ENCODE data around the gene ZER1. TPM values are rescaled to one million over a fixed set of nuclear protein-coding genes. Genes with fewer than 3 reads are reported as not detected.

Gene ZER1
- total RNA-seq, 1 donor from 2014 or later = 14.7 TPM

- Histone ChIP-seq H3K27ac (no peak overlapping the region), H3K4me3 (no peak overlapping the region), H3K4me2 (no peak overlapping the region), H3K27me3 (no peaks in the 10 kb centered on the region), H3K36me3 (no peaks in the 10 kb centered on the region), H3K9ac (no peak overlapping the region), H2AFZ (replicated peaks) (no peak overlapping the region), H3K4me1 (peaks cover 7% of the 10 kb centered on the region), H4K20me1 (ENCODE audit: low read depth) (no peaks in the 10 kb centered on the region), H3K79me2 (ENCODE audit: low read depth) (peaks cover 13% of the 10 kb centered on the region), H3K9me3 (ENCODE audit: low read depth) (no peaks in the 10 kb centered on the region), H3F3A (ENCODE audit: low read depth) (peaks cover 11% of the 10 kb centered on the region)
- no peak for DNase-seq (ENCODE audit: low spot score)
- TF ChIP-seq CTCF (IDR thresholded peaks at IDR 0.05) (no peak), EZH2 (IDR thresholded peaks at IDR 0.05) (no peak), EZH2phosphoT487 (IDR thresholded peaks at IDR 0.05) (no peak)
- Mint-ChIP-seq H3K27ac (no peak overlapping the region), H3K36me3 (peaks cover 3% of the 10 kb centered on the region), H3K4me3 (no peak overlapping the region), H3K4me1 (peaks cover 11% of the 10 kb centered on the region), H3K9me3 (no peaks in the 10 kb centered on the region), H3K27me3 (ENCODE audit: insufficient read depth, low read depth) (no peaks in the 10 kb centered on the region)
Observed at GRCh38 chr9:128792134-128792533, 20.4 kb upstream of the ZER1 start.

GRCh38 chr9:128790536-128790935 lies 18.8 kb upstream of the ZER1 start:
- H3K4me3 ChIP-seq = no peak overlapping the region
- H3K27ac ChIP-seq = no peak overlapping the region
- no peaks in the 10 kb centered on the region for H3K27me3 ChIP-seq
- no peak overlapping the region for H2AFZ ChIP-seq (replicated peaks)
- no peak for DNase-seq (ENCODE audit: low spot score)
- H4K20me1 ChIP-seq (ENCODE audit: low read depth) = no peaks in the 10 kb centered on the region
- H3K36me3 Mint-ChIP-seq = peaks cover 2% of the 10 kb centered on the region
- H3K79me2 ChIP-seq (ENCODE audit: low read depth) = peaks cover 13% of the 10 kb centered on the region
- H3K36me3 ChIP-seq = no peaks in the 10 kb centered on the region
- H3K9me3 ChIP-seq (ENCODE audit: low read depth) = no peaks in the 10 kb centered on the region
- H3F3A ChIP-seq (ENCODE audit: low read depth) = peaks cover 19% of the 10 kb centered on the region
- peaks cover 11% of the 10 kb centered on the region for H3K4me1 Mint-ChIP-seq
- H3K9ac ChIP-seq = no peak overlapping the region
- H3K4me2 ChIP-seq = no peak overlapping the region
- H3K9me3 Mint-ChIP-seq = no peaks in the 10 kb centered on the region
- TF ChIP-seq CTCF (IDR thresholded peaks at IDR 0.05) (no peak), EZH2 (IDR thresholded peaks at IDR 0.05) (no peak), EZH2phosphoT487 (IDR thresholded peaks at IDR 0.05) (no peak)
- H3K27me3 Mint-ChIP-seq (ENCODE audit: insufficient read depth, low read depth) = no peaks in the 10 kb centered on the region
- peaks cover 7% of the 10 kb centered on the region for H3K4me1 ChIP-seq
- H3K27ac Mint-ChIP-seq = no peak overlapping the region
- H3K4me3 Mint-ChIP-seq = no peak overlapping the region

- Histone ChIP-seq H3K79me2 (ENCODE audit: low read depth) (peaks cover 13% of the 10 kb centered on the region), H3F3A (ENCODE audit: low read depth) (peaks cover 19% of the 10 kb centered on the region), H3K9me3 (ENCODE audit: low read depth) (no peaks in the 10 kb centered on the region), H3K27me3 (no peaks in the 10 kb centered on the region), H3K36me3 (no peaks in the 10 kb centered on the region), H3K9ac (no peak overlapping the region), H3K27ac (no peak overlapping the region), H4K20me1 (ENCODE audit: low read depth) (no peaks in the 10 kb centered on the region), H3K4me1 (peaks cover 7% of the 10 kb centered on the region), H3K4me3 (peak overlapping the region; percentile 96), H3K4me2 (peak overlapping the region; percentile 95), H2AFZ (replicated peaks) (no peak overlapping the region)
- Mint-ChIP-seq H3K4me3 (peak overlapping the region; percentile 96), H3K27ac (no peak overlapping the region), H3K36me3 (no peaks in the 10 kb centered on the region), H3K4me1 (peaks cover 11% of the 10 kb centered on the region), H3K27me3 (ENCODE audit: insufficient read depth, low read depth) (no peaks in the 10 kb centered on the region), H3K9me3 (no peaks in the 10 kb centered on the region)
- no peak for DNase-seq (ENCODE audit: low spot score)
- TF ChIP-seq EZH2phosphoT487 (IDR thresholded peaks at IDR 0.05) (no peak), EZH2 (IDR thresholded peaks at IDR 0.05) (no peak), CTCF (IDR thresholded peaks at IDR 0.05) (no peak)
Observed at GRCh38 chr9:128788445-128788844, 16.7 kb upstream of the ZER1 start.

All from neural progenitor cell (in vitro differentiated cells).